Endothelial cell of umbilical vein (primary cell): ENCODE data around the gene MGAT5. TPM values are rescaled to one million over a fixed set of nuclear protein-coding genes. Genes with fewer than 3 reads are reported as not detected.

Experiments used
- BruUV-seq: library from RNA; stranded (reverse); fragments of 400-500 nt; replicated peaks from 2 replicates; lab custom pipeline; 2021; lab: Mats Ljungman, UMichigan
- CTCF ChIA-PET: fragments of 300-600, 350-600 bp; sonication (Branson Sonifier 250); formaldehyde crosslinking; loops from one replicate; lab custom pipeline; 2021; ENCODE audit warnings: antibody characterized with exemption, inconsistent platforms; lab: Charles Lee
- POLR2A ChIA-PET: fragments of 300-600, 350-600 bp; sonication (Branson Sonifier 250); formaldehyde crosslinking; loops from one replicate; lab custom pipeline; 2021; ENCODE audit warnings: antibody characterized with exemption, inconsistent platforms; lab: Charles Lee
- DNase-seq: peaks from one replicate; pipeline ENCODE4 v3.0.0-alpha.2; 2011; ENCODE audit warnings: low read depth, low spot score
- FAIRE-seq: peaks from 2 replicates; lab custom pipeline; 2011; peaks lifted over from hg19 to GRCh38; lab: Jason Lieb, UNC
- H2AFZ ChIP-seq: 2 replicates; pipeline ENCODE4 v1.6.0; 2012; ENCODE audit warnings: low read depth, low read length, control low read depth, inconsistent platforms
- H3K27ac ChIP-seq: 2 replicates; pipeline ENCODE4 v1.5.1; 2011; ENCODE audit warnings: low read depth, mild to moderate bottlenecking, control low read depth, low read length, moderate library complexity; ENCODE audit not compliant: insufficient read depth
- H3K27me3 ChIP-seq, 2 experiments: 2 replicates each; pipeline versions ENCODE4 v1.6.0 to v1.6.1; 2011; ENCODE audit warnings: low read length in 2 of 2, mixed read lengths in 1 of 2; ENCODE audit not compliant: control insufficient read depth in 2 of 2, insufficient read depth in 2 of 2
- H3K36me3 ChIP-seq, 2 experiments: 2 replicates in 1 of 2; 3 replicates in 1 of 2; pipeline ENCODE4 v1.5.1; 2011; ENCODE audit warnings: low read length in 2 of 2, mild to moderate bottlenecking in 1 of 2, moderate library complexity in 1 of 2; ENCODE audit not compliant: control insufficient read depth in 2 of 2, insufficient read depth in 2 of 2; ENCODE audit errors: extremely low read depth in 1 of 2
- H3K4me1 ChIP-seq: 3 replicates; pipeline ENCODE4 v1.5.1; 2011; ENCODE audit warnings: mild to moderate bottlenecking, low read length; ENCODE audit not compliant: control insufficient read depth, insufficient read depth; ENCODE audit errors: extremely low read depth
- H3K4me2 ChIP-seq: 2 replicates; pipeline ENCODE4 v1.6.1; 2011; ENCODE audit warnings: low read length, control low read depth, mixed read lengths; ENCODE audit not compliant: insufficient read depth
- H3K4me3 ChIP-seq, 3 experiments: fragments of 200-600 bp in 1 of 3; sonication (generic), shearing (Covaris generic) in 1 of 3; replicated peaks in 1 of 3; 2 replicates each; pipeline ENCODE4 v1.5.1; 2011 to 2016; ENCODE audit warnings: control low read depth in 3 of 3, low read length in 3 of 3, mild to moderate bottlenecking in 2 of 3, inconsistent platforms in 1 of 3, low read depth in 1 of 3, moderate library complexity in 1 of 3; ENCODE audit not compliant: insufficient read depth in 1 of 3
- H3K79me2 ChIP-seq: 2 replicates; pipeline ENCODE4 v1.6.0; 2012; ENCODE audit warnings: low read length, inconsistent platforms; ENCODE audit not compliant: control insufficient read depth, insufficient read depth
- H3K9ac ChIP-seq: replicated peaks from 2 replicates; pipeline ENCODE3; 2011; ENCODE audit warnings: low read length, control low read depth; ENCODE audit not compliant: insufficient read depth; ENCODE audit errors: extremely low read depth
- H3K9me1 ChIP-seq: replicated peaks from 3 replicates; pipeline ENCODE4 v1.6.0; 2011; ENCODE audit warnings: mild to moderate bottlenecking, low read length; ENCODE audit not compliant: control insufficient read depth, insufficient read depth; ENCODE audit errors: extremely low read depth
- H3K9me3 ChIP-seq: replicated peaks from 2 replicates; pipeline ENCODE4 v1.5.1; 2012; ENCODE audit warnings: low read length, inconsistent platforms; ENCODE audit not compliant: control insufficient read depth, insufficient read depth
- H4K20me1 ChIP-seq: replicated peaks from 2 replicates; pipeline ENCODE3; 2011; ENCODE audit warnings: mild to moderate bottlenecking, low read length; ENCODE audit not compliant: control insufficient read depth, insufficient read depth; ENCODE audit errors: extremely low read depth
- CTCF ChIP-seq, 2 donors: IDR thresholded peaks; 1 replicate in 1 of 2; 2 replicates in 1 of 2; pipeline ENCODE4 v1.5.1; 2011; ENCODE audit warnings: low read length in 2 of 2, mild to moderate bottlenecking in 2 of 2, moderate library complexity in 2 of 2, control low read depth in 1 of 2, inconsistent platforms in 1 of 2, low read depth in 1 of 2; ENCODE audit not compliant: insufficient read depth in 1 of 2; ENCODE audit errors: extremely low read depth in 1 of 2
- EZH2 ChIP-seq: IDR thresholded peaks from 2 replicates; pipeline ENCODE4 v1.6.1; 2012; ENCODE audit warnings: borderline replicate concordance, low read depth, mild to moderate bottlenecking, moderate library complexity, low read length, inconsistent platforms; ENCODE audit not compliant: severe bottlenecking
- FOS ChIP-seq: IDR thresholded peaks from 2 replicates; pipeline ENCODE4 v1.6.1; 2011; ENCODE audit warnings: mild to moderate bottlenecking, low read length, moderate library complexity, borderline replicate concordance; ENCODE audit not compliant: insufficient read depth
- GATA2 ChIP-seq: IDR thresholded peaks from 2 replicates; pipeline ENCODE4 v1.7.0; 2011; ENCODE audit warnings: low read depth, mild to moderate bottlenecking, moderate library complexity, mixed read lengths, low read length; ENCODE audit not compliant: insufficient read length, insufficient read depth
- JUN ChIP-seq: IDR thresholded peaks from 2 replicates; pipeline ENCODE4 v1.6.1; 2011; ENCODE audit warnings: borderline replicate concordance, low read depth; ENCODE audit not compliant: insufficient read length, insufficient read depth
- MAX ChIP-seq: IDR thresholded peaks from 2 replicates; pipeline ENCODE4 v1.6.1; 2011; ENCODE audit not compliant: insufficient read depth, insufficient read length
- MYC ChIP-seq: IDR thresholded peaks from one replicate; pipeline ENCODE4 v1.6.1; 2011; ENCODE audit warnings: mild to moderate bottlenecking, low read depth, low read length
- POLR2A ChIP-seq: IDR thresholded peaks from 2 replicates; pipeline ENCODE4 v1.6.1; 2012; ENCODE audit warnings: low read depth, mild to moderate bottlenecking, control low read depth, low read length
- POLR2AphosphoS5 ChIP-seq: IDR thresholded peaks from 2 replicates; pipeline ENCODE4 v1.6.1; 2012; ENCODE audit warnings: low read depth, mild to moderate bottlenecking, control low read depth, low read length, moderate library complexity; ENCODE audit not compliant: insufficient read depth
- dilution Hi-C: fragments of 300-500 bp; cut with MboI; formaldehyde crosslinking; loops from one replicate; pipeline ENCODE4 v1.15.0; 2019; ENCODE audit warnings: low sequenced_read_pairs; ENCODE audit not compliant: extremely low pct_ligation_motif_present
- intact Hi-C: fragments of 100-400 bp; cut with micrococcal nuclease; formaldehyde crosslinking; loops from one replicate; pipeline ENCODE4 v1.10.0; 2022
- polyA plus RNA-seq, 4 experiments: library from polyadenylated mRNA; depleted of rRNA in 3 of 4; stranded (reverse) in 3 of 4; unstranded in 1 of 4; fragments of >200 nt; gene quantifications; 2 replicates each; pipeline versions ENCODE4 v1.2.1 to v1.2.3, GENCODE V29; 2011 to 2012; ENCODE audit warnings: missing spikeins in 1 of 4
- total RNA-seq: library from RNA; stranded (reverse); gene quantifications from 2 replicates; pipeline ENCODE4 v1.2.3, GENCODE V29; 2021

Gene MGAT5
- total and polyA plus RNA-seq, 2 donors (not counting 3 experiments of a cell fraction or from before 2014, with no cell fraction given), result 17.7 to 84.1 TPM

GRCh38 chr2:134435936-134436335 is 182.1 kb downstream of the MGAT5 start:
- H3K4me1 ChIP-seq, result peaks cover 35% of the 10 kb centered on the region
- no peaks in the 10 kb centered on the region for H3K9me1 ChIP-seq
- no peak overlapping the region for H3K27ac ChIP-seq
- TF ChIP-seq MAX, result no peak
- no peak for TF ChIP-seq POLR2A
- no peak for TF ChIP-seq POLR2AphosphoS5
- TF ChIP-seq CTCF (IDR thresholded peaks at IDR 0.05; ENCODE audit: extremely low read depth in 1 of 2, insufficient read depth in 1 of 2, low read depth in 1 of 2, low read length in 2 of 2), result no peak
- TF ChIP-seq JUN, result no peak
- TF ChIP-seq EZH2, result no peak
- no peak for TF ChIP-seq MYC
- no peak for TF ChIP-seq FOS
- TF ChIP-seq GATA2, result no peak
- no peak overlapping the region for H3K9ac ChIP-seq
- H2AFZ ChIP-seq, result no peak overlapping the region
- H4K20me1 ChIP-seq, result no peaks in the 10 kb centered on the region
- H3K4me2 ChIP-seq, result no peak overlapping the region
- H3K27me3 ChIP-seq, result no peaks in the 10 kb centered on the region
- ChIA-PET CTCF (interaction anchor here (1.3 to 4.2 kb wide), 6 partner anchors 9 to 36 kb away, joined by 3 to 28 read pairs (median 8); no protein-coding TSS in a partner anchor), POLR2A (no interaction called here)
- no peaks in the 10 kb centered on the region for H3K79me2 ChIP-seq
- H3K9me3 ChIP-seq, result no peaks in the 10 kb centered on the region
- intact Hi-C loops, result no loop called here
- H3K36me3 ChIP-seq, result no peaks in the 10 kb centered on the region
- no peak for FAIRE-seq
- H3K4me3 ChIP-seq, result no peak overlapping the region
- BruUV-seq, result no TSS peak
- no peak for DNase-seq
- dilution Hi-C loops, result no loop called here
